NCI-H2081 (cell line): ENCODE data around the gene MRGPRF.
"Not testable (repeated sequence)": the region's sequence is repeated elsewhere in the genome, so short reads cannot be mapped to it uniquely, and the experiment has no call there.

Source experiments
- DNase-seq, 2 experiments: peaks; one replicate each; lab custom pipeline; 2025; lab: John Stamatoyannopoulos, UW

The MRGPRF gene

GRCh38 chr11:68987211-68987610 is 25.8 kb downstream of the MRGPRF start:
- DNase-seq: no peak

DNA sequence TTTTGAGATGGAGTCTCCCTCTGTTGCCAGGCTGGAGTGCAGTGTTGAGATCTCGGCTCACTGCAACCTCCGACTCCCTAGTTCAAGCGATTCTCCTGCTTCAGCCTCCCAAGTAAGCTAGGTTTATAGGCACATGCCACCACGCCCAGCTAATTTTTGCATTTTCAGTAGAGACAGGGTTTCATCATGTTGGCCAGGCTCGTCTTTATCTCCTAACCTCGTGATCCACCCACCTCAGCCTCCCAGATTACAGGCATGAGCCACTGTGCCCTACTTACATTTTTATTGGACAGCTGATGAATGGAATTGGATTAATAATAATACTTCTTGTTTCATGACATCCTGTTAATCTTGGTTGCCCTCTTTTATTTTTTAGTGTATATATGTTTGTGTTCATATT is 29.2 kb downstream of the MRGPRF start:
- DNase-seq: no peak

- DNase-seq: no peak
Measured at GRCh38 chr11:68982134-68982533, 30.9 kb downstream of the MRGPRF start.

- no peak for DNase-seq
Measured at GRCh38 chr11:68980776-68981065, 32.3 kb downstream of the MRGPRF start, which contains the start of gene MRGPRD. MRGPRD (minus strand) TSS chr11:68980986; CDS start chr11:68980986, 0 bp downstream.

DNA sequence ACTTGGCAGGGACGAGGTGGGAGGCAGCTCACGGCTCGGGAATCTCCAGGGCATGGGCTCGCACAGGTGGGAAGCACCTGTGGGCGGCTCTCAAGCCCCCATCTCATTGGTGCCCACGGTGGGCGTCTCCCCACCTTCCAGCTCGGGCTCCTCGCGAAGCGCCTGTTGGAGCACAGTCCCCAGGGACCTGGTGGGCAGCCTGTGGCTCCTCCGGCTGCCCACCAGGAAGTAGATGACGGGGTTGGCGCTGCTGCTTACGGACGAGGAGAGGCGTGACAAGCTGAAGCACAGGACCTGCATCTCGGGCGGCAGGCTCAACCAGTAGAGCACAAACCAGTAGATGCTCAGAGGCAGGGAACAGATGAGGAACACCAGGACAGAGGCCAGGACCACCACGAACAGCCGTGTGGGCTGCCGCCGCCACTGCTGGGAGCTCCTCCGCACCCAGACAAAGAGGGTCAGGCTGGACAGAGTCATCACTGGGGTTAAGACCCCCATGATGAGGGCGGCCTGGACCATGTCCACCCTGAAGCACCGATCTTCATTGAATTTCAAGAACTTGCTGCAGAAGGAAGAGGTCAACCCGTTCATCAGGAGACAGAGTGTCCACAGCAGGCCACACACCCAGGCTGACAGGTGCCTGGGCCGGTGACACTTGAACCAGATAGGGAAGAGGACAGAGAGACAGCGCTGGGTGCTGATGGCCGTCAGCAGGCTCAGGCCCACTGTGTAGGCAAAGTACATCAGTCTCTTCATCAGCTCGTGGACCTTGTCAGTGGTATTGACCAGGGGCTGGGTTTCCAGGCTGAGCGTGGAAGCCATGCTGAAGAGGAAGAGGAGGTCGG is 32.9 kb downstream of the MRGPRF start:
- DNase-seq: no peak

DNA sequence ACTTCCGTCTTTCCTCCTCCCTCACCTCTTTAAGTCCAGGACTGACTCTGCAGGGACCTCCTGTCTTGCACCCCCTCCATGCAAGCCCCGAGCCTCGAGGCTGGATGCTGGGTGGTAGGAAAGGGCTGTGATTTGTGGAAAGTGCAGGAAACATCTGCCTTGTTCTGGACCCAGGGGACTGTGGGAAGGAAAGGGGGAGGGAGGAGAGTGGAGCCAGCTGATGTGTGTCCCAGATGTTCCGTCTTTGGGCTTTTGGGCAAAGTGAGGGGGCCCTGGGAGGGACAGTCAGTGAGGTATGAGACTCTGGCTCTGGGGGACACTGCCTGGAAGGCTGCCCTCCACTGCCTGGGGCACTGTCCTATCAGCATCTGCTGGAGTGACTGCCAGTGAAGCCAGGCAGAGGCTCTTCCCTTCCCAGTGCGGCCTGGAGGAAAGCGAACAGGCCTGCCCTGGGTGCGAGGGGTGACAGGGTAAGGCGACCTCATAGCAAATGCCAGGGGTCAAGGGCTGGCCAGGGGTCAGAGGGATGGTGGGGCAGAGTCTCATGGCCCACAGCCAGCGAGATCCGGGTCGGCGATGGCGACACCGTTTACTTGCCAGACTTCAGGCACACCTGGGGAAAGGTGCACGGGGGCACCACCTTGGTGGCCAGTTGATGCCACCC is 34.0 kb downstream of the MRGPRF start:
- no peak for DNase-seq

GRCh38 chr11:68978626-68978930 is 34.5 kb downstream of the MRGPRF start:
- DNase-seq: no peak

GRCh38 chr11:68977781-68978625 is 35.0 kb downstream of the MRGPRF start:
- no peak for DNase-seq

- DNase-seq: no peak
Measured at GRCh38 chr11:68976563-68976962, 36.5 kb downstream of the MRGPRF start.

DNA sequence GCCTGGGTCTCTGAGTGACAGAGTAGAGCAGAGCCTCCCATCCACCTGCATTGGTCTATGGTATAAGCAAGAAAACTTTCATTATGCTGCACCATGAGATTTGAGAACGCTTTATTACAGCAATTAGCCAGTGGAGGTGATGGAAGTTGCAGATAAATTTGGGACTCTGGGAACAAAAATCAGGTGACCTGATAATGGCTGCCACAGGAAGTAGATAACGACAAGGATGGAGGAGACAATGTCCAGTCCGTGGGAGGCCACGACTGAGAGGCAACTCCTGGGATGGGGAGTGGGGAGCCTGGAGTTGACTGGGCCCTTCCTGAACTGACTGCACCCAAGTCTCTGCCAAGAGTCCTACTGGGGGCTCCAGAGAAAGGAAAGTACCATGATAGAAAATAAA is 37.0 kb downstream of the MRGPRF start:
- DNase-seq: no peak

DNA sequence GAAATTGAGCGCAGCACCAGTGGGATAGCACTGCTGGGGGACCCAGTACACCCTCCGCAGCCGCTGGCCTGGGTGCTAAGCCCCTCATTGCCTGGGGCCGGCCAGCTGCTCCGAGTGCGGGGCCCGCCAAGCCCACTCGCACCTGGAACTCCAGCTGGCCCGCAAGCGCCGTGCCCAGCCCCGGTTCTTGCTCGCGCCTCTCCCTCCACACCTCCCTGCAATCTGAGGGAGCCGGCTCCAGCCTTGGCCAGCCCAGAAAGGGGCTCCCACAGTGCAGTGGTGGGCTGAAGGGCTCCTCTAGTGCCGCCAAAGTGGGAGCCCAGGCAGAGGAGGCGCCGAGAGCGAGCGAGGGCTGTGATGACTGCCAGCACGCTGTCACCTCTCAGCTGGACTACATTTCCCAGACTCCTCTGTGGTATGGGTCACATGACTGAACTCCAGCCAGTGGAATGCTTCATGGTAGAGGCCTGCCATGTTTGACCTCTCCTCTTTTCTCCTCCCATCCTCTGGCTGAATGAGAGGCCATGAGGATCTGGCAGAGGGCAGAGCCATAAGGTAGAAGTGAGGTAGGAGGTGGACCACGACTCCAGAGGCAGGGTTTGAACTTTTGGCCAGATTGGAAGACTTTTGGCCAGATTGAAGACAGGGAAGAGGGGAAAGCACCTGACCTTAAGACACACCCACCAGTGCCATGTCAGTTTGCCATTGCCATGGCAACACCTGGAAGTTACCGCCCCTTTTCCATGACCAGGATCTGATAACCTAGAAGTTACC is 38.4 kb downstream of the MRGPRF start:
- DNase-seq: no peak

- not testable (repeated sequence) for DNase-seq
Measured at GRCh38 chr11:68973706-68974105, 39.3 kb downstream of the MRGPRF start.

DNA sequence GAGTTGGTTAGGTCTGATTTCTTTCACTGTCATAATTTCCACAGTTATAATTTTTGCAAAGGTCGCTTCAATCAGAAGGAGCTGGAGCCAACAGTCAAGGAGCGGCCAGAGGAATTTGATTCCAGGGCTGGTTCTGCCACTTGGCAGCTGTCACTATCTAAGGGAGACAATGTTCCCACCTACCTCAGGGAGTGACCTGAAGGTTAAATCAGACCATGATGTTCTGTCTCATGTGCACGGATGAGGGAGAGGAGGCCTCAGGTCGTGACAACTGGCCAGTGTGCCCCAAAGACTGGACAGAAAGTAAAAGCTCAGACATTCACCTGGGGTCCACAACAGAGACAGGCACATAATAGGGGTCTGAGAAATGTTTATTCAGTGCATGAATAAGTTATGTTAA is 39.8 kb downstream of the MRGPRF start:
- DNase-seq: no peak

DNA sequence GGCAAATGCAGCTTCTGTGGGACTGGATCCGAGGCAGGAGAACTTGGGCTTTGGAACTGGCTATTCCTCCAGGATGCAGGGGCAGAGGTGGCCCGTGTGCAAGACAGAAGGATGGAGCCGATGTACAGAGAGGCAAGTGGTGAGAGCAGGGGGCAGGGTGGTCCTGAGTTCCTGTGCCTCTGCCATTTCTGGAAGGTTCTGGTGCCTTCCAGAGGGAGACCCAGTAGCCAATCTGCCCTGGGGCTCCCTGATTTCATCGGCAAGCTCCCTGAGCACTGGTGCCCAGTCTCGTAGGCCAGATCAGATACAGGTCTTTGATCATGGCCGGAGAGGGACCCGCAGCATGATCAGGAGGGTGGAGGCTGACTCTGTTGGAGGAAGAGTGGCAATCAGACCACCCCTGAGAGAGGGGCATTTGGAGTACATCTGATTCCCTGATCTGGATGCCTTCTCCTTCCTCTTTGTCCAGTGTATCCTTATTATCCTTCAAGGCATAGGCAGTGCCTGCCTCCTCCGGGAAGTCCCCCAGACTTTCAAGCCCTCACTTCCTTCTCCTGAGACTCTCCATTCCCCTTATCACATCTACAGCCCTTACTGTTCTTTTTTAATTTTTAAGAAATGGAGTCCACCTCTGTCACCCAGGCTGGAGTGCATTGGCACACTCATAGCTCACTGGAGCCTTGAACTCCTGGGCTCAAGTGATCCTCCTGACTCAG is 42.0 kb downstream of the MRGPRF start:
- DNase-seq: no peak

DNA sequence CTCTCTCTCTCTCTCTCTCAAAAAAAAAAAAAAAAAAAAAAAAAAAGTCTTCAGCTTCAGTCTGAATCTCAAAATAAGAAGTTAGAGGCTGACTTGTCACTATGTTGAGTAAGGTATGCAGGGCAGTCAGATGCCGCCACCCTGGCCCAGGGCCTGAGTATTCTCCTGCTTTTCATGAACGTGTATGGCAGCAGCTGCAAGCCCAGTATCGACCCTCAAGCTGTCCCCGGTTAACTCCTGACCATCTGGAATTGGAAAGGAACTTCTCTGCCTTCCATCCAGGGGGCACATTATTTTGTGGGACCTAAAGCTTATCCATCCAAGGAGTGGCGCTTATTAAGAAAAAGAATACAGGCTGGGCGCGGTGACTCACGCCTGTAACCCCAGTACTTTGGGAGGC is 43.7 kb downstream of the MRGPRF start:
- no peak for DNase-seq

- DNase-seq: no peak
Measured at GRCh38 chr11:68968306-68969250, 44.5 kb downstream of the MRGPRF start.

- DNase-seq: no peak
Measured at GRCh38 chr11:68966894-68967780, 45.9 kb downstream of the MRGPRF start.

DNA sequence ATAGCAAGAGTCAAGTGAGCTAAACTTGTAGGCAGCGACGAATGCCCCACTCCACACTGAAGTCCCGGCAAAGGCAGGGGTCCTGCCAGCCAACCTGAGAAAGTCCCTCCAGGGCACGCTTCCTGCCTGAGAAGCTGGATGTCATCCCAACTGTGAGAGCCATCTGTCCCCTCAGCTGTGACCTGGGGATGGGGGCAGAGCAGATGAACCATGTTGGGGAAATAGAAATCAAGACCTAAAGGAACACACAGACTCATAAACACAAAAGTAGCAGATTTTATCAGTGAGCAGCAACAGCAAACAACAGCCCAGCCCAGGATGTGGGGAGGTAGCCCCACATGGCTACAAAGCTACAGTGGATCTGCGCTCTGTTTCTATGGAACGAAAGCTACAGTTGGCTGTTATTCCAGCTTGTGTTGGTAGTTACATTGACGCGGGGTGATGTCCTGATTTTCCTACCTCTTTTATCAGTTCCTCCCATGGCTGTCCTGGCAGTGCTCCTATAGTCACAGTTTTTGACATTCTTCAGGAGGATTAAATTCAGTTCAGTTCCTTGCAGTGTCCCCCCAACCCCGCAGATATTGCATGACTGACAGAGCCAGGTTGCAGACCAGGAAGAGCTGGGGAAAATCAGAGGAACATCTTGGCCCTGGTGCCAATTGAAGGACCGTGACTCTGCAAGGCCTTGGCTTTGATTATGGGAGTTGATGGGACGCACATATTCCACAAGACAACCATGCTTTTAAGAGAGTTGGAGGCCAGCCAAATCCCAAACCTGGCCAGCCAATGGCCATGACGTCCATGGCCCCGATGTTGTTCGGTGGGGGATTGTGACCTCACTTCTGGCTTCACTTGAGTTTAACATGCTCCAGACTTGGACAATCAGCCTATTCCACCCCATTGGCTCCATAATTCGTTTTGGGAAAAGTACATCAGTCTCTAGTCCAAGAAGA is 46.9 kb downstream of the MRGPRF start:
- DNase-seq: no peak
